GM19463 (cell line): ENCODE measurements around the gene CXCL3.
"Not testable (repeated sequence)": the region's sequence is repeated elsewhere in the genome, so short reads cannot be mapped to it uniquely, and the experiment has no call there.

ENCODE experiments used
- ATAC-seq: cut with Tn5 transposase; IDR thresholded peaks from one replicate; pipeline ENCODE4 v1.9.1; 2021; ENCODE audit warnings: mild to moderate bottlenecking, moderate library complexity; ENCODE audit not compliant: unreplicated experiment

The CXCL3 gene

DNA sequence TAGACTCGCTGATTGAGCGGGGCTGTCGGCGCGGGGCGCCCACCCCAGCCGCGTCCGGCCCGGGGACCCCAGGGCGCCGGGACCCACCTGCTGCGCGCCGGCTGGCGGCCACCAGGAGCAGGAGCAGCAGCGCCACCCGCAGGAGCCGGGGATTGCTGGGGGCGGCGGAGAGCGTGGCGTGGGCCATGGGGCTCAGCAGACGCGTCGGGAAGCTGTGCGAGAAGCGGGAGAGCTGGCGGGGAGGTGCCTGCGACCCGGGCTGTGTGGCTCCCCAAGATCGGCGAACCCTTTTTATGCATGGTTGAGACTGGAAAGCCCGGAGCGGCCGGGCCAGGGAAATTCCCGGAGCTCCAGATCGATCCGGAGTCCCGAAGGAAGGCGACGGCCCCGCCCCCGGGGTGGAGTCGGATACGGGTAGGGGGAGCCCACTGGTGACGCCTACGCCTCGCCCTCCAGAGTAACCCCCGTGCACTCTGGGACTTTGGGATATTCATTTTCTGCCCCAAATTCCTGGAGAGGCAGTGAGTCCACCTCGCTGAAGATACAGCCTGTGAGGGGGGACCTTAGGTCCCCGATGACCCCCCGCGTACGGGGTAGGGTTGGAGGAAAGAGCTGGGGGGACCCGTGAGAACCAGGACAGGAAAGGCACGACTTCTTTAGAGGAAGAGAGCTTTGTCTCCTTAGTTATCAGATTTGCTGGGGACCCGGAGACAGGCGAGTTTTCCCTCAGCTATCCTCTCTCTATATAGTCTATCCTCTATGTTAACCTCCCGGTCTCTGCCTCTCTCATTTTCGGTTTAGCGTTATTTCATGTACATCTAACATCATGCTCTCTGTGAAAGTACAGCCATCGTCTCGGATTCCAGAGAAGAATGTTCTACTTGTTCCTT lies at the start of gene CXCL3:
CXCL3 (minus strand) TSS at position 265 of the 890 bp plus-strand sequence; CDS start at position 187, 78 bp downstream.
- ATAC-seq: peak; percentile 67

DNA sequence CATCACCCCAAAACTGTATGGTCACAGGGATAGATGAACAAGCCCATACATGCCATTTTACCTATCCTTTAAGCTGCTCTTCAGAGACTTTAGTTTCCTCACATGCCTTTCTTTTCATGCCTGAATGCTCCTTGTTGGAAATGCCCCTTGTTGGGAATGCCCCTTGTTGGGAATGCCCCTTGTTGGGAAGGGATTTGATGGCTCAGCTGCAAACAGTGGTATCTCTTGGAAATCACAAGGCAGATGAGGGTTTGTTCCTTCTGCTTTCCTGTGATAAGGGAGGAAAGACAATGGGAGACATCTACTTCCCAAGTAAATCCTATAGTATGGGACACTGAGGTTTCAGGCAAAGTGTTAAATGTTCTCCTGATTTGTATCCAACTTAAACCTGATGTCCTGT lies 49.0 kb upstream of the CXCL3 start:
- no peak for ATAC-seq

DNA sequence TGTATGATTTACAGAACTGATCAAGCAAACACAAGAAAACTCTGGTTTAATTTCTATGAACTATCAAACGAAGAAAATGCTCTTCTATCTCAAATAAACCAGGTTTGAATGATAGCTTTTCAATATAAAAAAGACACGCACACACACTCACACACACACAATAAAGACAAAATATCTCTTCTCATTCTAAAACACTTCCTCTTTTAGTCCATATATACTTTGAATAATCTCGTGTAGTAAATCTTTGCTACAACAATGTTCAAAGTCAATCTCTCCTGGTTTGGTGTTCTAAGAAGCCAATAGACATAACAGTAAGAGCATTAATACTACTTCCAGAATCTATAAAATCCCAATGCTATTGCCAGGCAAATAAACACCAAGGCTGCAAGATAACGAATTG lies 47.2 kb upstream of the CXCL3 start:
- ATAC-seq: no peak

DNA sequence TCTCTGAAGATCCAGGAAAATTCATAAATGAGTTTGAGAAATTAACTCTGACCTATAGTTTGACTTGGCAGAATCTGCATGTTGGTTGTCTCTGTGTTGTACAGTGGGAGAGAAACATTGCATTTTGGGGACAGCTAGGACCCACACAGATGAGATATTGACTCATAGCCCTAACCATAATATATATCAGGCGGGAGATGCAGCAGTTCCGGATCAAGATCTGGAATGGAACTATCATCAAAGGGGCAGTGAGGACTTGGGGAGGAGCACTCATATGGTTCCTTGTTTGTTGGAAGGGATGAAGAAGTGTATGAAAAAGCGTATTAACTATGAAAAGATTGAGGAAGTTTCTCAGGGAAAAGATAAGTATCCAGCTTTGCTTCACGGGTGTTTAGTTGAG lies 46.5 kb upstream of the CXCL3 start:
- ATAC-seq: no peak

DNA sequence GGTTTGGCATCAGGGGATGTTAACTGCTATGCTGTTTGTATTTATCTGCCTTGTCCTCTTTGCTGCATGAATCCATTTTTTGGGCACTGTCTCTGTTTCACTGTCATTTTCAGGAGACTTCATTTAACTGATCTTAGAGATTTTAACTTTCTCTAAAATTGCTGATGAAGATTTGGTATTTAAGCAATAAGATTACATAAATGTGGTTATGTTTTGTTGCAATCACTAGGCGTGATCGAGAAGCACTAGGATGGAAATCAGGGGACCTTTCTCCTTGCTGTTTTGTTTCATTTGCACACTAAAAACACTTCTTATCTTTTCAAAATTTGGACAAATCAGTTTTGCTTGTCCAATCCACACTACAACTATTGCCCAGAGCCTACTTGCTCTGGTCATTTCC lies 45.1 kb upstream of the CXCL3 start:
- no peak for ATAC-seq

DNA sequence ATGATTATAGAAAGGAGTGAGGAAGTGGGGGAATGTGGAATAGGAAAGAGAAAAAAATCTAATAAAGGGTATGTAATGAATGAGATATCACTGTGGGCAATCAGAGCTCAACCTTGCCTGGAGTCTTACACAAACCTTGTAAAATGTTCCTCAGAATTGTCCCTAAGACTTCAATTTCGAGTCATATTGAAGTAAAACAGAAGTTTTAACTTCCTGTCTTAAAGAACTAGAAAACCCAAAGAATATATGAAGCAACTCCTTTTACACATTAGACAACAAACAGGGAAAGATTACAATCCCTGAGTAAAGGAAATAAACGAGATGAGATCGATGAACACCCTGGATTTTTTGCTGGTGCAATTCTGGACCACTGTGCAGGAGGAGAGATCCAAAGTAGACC lies 42.5 kb upstream of the CXCL3 start:
- ATAC-seq: no peak

DNA sequence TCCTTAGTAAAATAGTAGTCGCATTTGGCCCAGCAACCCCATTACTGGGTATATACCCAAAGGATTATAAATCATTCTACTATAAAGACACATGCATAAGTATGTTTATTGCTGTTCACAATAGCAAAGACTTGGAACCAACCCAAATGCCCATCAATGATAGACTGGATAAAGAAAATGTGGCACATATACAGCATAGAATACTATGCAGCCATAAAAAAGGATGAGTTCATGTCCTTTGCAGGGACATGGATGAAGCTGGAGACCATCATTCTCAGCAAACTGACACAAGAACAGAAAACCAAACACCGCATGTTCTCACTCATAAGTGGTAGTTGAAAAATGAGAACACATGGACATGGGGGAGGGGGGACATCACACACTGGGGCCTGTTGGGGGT lies 41.9 kb upstream of the CXCL3 start:
- not testable (repeated sequence) for ATAC-seq

DNA sequence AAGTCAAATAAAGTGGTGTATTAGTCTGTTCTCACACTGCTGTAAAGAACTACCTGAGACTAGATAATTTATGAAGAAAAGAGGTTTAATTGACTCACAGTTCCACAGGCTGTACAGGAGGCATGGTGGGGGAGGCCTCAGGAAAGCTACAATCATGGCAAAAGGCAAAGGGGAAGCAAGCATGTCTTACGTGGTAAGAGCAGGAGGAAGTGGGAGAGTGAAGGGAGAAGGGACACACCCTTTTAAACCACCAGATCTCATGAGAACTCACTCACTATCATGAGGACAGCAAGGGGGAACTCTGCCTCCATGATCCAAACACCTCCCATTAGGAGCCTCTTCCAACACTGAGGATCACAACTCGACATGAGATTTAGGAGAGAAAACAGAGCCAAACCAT lies 40.5 kb upstream of the CXCL3 start:
- not testable (repeated sequence) for ATAC-seq

DNA sequence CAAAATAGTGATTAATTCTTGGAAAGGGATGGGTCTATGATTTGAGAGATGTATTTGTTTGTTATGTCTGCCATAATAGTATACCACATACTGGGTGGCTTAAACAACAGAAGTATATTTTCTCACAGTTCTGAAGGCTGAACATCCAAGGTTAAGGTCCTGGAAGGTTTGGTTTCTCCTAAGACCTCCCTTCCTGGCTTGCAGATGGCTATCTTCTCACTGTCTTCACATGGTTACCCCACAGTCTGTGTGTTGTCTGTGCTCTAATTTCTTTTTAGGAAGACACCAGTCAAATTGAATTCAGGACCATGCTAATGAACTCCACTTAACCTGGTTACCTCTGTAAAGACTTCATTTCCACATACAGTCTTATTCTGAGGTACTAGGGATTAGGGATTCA lies 34.9 kb upstream of the CXCL3 start:
- ATAC-seq: no peak

DNA sequence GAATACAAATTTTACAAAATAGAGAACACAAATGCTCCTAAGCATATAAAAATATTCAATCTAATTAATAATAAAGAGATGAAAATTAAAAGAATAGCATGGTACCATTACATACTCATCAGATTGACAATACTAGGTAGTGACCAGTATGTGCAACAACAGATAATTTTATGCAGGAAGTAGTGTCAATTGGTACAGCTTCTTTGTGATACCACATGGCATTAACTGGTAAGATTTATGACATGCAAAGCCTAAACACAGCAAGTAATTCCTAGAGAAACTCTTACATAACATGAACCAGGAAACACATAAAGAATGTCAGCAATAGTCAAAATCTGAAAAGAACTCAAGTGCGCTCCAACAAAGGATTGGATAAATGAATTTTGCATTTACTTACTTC lies 34.2 kb upstream of the CXCL3 start:
- no peak for ATAC-seq

DNA sequence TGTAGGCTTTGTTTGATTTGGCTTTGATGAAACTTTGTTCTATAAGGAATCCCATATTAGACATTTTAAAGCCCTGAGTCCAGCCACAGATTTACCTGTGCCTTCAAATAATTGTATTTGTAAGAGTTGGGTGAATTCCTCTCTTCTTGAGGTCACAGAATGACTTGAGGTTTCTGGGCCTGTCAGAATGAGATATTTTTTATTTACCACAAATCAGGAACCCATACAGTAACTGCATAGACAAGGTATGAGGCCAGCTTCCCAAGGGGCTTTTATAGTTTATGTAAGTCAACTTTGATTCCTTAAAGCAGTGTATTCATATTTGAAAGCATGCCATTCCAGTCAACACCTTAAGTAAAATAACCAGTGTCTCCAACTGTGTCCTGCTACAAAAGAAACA lies 29.1 kb upstream of the CXCL3 start:
- ATAC-seq: no peak

DNA sequence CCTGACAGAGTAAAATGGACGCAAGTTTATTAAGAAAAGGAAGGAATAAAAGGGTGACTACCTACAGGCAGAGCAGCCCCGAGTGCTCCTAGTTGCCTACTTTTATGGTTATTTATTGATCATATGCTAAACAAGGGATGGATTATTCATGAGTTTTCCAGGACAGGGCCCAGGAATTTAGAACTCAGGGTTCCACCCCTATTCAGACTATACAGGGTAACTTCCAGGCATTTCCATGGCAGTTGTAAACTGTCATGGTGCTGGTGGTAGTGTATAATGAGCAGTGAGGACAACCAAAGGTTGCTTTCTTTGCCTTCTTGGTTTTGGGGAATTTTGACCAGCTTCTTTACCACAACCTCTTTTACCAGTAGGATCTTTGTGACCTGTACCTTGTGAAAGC lies 27.7 kb upstream of the CXCL3 start:
- ATAC-seq: no peak

DNA sequence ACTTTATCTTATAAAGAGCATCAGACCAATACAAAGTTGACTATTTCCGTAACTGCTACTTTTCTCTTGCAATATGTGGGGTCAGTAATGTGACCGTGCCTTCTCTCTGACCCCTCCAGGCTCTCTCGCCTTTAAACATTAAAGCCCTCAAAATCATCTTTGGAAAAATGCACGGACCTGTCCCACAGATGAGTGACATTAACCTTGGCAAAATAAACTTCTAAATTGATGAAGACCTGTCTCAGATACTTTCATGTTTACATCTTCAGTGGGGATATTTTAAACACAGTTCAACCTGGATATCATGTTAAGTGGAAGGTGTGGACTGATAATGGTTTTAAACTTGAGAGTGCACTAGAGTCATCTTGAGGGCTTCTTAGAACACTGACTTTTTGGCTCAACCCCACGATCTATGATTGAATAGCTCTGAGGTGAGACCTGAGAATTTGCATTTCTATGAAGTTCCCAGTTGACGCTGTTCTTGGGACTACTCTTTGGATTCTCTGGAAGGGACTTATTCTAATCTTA lies 26.7 kb upstream of the CXCL3 start:
- ATAC-seq: no peak

DNA sequence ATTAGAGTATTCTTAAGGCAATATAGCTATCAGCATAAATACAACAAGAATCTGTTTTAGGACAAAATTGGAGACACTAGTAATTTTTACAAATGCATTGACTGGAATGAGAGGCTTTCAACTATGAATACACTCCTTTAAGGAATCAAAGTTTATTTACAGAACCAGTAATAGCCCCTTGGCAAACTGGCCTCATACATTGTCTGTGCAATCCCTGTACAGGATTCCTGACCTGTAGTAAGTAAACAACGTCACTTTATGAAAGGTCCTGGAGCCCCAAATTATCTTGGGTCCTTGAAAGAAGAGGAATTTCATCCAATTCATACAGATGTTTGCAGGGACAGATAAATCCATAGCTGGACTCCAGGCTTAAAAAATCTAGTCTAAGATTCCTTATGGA lies 25.4 kb upstream of the CXCL3 start:
- no peak for ATAC-seq

DNA sequence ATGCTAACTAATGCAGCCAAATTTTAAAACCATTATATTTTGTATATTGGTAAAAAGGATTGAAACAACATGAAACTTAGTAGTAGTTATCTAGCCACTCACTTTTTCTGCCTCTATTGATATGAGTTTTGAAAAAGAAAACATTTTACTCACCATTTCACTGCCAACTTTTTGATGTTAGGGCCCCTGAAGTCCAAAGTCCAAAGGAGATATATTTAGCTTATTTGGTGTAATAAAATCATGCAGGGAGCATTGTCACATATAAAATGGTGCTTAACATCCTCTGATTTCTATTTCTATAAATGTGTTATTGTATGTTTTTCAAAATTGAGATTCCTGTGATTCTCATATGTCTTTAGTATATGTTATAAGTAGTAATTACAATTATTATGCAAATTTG lies 24.5 kb upstream of the CXCL3 start:
- ATAC-seq: no peak

DNA sequence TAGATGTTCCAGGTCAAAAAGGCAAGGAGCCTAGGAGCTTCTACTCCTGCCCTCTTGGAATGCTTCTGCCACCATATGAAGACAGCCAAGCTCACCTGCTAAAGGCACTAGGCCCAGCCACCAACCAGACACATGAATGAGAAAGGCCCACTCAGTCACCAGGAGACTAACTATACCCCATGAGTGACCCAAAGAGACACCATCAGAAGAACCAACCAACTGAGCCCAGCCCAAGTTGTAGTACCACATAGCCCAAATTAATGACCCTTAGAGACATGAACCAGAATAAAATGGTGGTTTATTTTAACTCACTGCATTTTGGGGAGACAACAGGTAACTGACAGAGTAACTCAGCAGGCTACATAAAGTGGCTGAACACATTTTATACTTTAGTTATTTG lies 22.9 kb upstream of the CXCL3 start:
- no peak for ATAC-seq

DNA sequence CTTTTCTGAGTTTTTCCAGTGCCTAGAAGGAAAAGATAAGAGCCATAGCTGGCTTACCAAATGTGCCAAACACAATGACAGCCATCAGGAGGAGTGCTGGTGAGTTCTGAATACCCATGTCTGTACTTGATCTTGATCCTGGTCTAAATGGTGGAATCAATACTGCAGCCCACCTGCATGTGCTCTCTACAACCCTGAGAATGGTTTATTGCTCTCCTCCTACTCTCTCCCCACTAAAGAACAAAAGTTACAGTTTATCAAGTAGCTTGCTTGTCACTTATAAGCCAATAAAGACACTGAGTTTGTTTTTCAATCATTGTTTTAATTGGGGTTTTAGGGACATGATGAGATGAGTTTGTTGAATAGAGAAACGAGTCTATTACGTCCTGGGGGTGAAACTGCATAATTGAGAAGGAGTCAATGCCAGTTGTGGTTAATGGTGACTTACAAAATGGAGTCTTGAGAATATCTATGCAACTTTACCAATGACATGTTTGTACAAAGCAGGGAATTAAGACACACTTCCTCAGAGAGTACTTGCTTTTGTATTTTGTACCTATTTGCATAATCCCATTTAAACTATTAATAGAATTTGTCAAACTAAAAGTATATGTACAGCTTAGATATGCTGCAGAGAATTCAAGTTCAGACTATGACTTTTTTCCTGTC lies 20.8 kb upstream of the CXCL3 start:
- ATAC-seq: no peak

DNA sequence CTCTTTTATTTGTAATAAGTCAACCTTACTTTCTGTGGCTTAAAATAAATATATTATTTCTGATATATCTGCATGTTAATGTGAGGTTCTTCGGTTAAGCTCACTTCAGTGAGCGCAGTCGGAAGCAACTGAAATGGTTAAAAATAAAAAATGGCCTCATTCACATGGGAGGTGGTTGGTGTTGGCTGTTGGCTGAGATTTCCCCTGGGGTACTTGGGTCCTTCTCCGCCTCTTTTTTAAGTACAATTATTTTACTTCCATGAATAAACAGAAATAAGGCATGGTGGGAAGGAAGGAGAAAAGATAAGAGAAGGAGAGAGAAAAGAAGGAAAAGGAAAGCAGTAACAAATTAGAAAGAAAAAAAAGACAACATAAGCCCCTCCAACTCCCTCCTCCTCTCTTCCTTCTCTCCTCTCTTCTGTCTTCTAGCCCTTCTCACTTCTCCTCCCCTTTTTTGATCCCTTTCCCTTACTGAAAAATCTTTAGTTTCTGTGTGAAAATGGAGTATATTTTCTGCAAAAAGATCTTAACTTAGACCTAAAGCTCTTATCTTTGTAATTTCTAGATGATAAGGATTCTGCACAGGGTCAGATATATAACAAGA lies 19.7 kb upstream of the CXCL3 start:
- no peak for ATAC-seq

DNA sequence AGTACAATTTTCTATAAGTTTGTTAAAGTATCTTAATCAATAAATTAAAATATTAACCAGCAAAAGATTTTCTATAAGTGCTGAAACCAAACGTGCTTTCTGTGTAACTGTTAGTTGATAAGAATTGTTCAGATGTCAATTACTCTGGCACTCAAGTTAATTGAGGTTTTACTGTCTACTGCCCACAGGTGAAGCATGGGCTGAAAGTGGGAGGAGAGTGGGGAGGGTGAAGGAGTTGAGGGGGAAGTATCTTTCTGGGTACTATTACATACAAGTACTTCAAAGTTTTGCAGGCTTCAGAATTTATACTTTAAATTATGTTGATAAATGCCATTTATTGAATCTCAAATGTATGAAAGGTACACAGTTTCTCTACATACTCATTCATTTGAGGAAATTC lies 19.1 kb upstream of the CXCL3 start:
- no peak for ATAC-seq

DNA sequence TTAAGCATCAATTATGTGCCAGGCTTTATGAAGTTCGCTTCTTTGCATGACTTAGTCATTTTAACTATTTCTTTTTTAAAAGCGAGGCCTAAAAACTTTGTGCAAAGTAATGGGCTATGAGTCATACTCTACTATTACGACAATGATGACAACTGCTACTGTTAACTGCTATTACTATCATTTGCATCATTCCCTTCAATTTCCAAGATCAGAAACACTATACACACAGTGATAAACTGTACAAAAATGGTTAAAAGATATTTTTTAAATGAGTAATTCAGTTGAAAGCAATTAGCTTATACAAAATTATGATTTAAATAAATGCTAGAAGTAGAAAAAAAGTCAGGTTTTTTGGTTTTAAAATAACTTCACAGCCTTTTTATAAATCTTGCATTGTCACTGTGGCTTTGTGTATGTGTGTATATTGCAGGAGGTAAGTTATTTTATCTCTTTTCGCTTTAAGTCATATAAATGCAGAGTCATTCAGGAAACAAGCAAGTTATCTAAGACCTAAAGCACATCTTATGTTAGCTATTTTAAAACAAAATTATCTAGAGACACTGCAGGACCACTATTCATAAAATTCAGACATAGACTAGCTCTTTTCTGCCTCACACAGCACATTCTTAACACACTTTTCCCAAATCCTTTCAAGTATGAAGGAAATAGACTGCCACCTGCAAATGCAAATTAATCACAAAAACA lies 18.5 kb upstream of the CXCL3 start:
- ATAC-seq: no peak
